Suppressor macrophage treated with lipopolysaccharide for 4 hours (primary cell): ENCODE results near the gene PWP1.
A peak's percentile ranks its signal among the peaks of the same experiment; 100 is the strongest.
"Not testable (repeated sequence)": the region's sequence is repeated elsewhere in the genome, so short reads cannot be mapped to it uniquely, and the experiment has no call there.

Experiments
- DNase-seq: peaks from one replicate; pipeline ENCODE4 v3.0.0-alpha.2; 2020

Gene PWP1

DNA sequence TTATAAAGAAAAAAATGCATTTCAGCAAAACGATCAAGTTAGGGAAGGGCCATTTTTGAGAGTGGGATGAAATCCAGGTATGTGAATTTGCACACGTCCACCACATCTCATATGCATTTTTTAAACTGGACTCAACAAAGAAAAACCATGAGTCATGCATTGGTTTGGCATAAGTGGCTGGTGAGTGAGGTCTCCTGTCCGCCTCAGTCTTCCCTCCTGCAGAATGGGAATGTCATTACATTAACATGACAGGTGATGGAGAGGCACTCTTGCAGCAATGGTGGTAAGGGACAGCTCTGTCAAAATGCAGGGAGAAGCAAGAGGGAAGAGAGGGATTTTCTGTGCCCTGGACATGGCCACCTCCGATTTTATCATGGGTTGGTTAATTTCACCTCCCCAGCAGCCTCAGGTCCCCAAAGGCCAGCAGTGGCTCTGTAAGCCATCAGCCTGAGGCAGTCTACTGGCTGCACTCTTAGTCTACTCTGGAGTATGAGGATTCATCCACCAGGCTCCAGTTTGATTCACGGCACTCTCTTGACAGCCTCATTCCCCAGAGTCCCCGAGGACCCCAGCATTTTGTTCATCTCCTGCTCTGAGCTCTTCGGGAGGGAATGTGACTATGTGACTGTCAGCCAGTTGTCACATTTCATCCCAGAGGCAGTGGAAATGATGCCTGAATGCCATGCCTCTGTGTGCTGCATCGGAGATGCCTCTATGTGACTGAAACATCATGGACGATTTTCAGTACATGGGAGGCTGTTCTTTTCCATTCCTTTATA lies 17.1 kb upstream of the PWP1 start:
- no peak for DNase-seq

GRCh38 chr12:107669946-107670345 lies 15.7 kb upstream of the PWP1 start:
- DNase-seq, result no peak

GRCh38 chr12:107670999-107671643 lies 14.5 kb upstream of the PWP1 start:
- DNase-seq, result peak; percentile 36

DNA sequence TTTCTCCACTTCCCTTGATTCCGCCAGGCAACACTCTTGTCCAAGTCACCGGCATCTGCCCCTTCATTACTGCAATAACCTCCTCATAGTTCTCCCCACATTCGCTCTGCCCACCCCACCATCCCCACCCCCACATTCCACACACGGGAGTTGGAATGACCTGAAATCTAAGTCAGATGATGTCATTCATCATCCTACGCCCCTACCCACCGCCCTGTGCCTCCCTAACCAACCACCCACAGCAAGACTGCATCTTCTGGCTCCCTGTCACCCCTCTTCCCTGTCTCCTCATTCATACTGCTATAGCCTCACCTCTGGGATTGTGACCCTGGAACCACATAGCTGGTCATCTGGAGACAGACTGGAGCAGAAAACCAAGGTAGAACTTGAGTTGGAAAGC lies 7.9 kb upstream of the PWP1 start:
- DNase-seq, result no peak

DNA sequence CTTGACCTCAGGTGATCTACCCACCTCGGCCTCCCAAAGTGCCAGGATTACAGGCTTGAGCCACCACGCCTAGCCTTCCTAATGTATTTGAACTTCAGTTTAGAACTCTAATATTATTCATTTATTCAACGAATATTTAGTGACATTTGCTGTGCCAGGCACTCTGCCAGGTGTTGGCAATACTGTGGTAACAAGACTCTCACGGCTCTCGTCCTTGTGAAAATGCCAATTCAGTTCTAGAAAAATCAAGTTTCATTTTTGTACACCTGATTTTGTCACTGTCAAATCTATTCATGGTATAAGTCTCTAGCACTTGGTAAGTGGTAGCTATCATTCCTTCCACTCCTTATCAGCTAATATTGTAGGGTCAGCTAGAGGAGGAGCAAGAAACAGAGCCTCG lies 6.3 kb upstream of the PWP1 start:
- no peak for DNase-seq

DNA sequence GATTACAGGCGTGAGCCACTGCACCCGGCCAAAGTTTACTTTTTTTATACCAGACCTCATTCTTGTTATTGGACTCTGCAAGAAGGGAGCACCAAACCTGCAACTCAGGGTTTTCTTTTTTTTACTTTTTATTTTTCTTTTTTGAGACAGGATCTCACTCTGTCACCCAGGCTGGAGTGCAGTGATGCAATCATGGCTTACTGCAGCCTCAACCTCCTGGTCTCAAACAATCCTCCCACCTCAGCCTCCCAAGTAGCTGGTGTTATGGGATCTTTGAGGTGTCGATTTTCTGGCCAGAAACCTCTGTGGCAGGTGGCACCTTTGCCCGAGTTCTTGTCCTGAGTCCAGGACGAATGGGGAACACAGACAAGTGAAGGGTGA lies 4.2 kb upstream of the PWP1 start:
- DNase-seq, result no peak

DNA sequence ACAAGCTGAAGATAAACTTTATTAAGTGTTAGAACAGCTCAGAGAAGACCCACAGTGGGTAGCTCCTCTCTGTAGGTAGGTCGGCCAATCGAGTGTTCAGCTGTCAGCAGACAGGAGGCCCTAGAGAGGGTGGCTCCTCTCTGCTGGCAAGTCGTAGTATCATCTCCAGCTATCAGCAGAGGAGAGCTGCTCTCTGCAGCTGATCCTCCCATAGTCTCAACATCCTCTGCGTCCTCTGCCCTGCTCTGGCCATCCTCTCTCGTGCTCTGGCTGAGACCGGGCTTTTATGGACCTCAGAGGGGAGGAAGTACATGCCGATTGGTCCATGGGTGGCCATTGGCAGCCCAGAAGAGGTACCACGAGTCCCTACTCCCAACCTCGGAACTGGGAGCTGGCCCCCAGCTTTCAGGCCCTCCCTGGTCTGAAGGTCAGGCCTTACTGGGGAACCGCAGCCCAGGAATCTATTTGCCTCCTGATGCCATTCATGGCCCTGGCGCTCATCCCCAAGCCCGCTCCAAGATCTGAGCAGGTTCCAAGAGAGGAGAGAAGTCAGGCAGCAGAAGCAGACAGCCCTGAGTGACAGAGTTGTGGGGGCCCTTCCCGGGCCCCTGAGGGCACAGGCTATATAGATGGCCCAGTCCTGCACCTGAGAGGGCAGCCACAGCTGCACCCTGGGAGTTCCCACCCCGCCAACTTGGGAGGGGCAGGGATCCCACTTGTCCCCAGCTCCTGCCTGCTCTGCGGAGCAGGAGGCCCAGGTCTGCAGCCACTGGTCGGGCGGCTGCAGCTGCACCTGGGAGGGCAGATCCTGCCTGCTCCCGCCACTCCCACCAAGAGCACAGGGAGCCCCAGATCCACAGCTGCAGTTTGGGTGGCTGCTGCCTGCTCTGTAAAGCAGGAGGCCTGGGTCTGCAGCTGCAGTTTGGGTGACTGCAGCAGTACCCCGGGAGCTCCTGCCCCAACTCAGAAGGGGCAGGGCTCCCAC lies 3.5 kb upstream of the PWP1 start:
- no peak for DNase-seq

DNA sequence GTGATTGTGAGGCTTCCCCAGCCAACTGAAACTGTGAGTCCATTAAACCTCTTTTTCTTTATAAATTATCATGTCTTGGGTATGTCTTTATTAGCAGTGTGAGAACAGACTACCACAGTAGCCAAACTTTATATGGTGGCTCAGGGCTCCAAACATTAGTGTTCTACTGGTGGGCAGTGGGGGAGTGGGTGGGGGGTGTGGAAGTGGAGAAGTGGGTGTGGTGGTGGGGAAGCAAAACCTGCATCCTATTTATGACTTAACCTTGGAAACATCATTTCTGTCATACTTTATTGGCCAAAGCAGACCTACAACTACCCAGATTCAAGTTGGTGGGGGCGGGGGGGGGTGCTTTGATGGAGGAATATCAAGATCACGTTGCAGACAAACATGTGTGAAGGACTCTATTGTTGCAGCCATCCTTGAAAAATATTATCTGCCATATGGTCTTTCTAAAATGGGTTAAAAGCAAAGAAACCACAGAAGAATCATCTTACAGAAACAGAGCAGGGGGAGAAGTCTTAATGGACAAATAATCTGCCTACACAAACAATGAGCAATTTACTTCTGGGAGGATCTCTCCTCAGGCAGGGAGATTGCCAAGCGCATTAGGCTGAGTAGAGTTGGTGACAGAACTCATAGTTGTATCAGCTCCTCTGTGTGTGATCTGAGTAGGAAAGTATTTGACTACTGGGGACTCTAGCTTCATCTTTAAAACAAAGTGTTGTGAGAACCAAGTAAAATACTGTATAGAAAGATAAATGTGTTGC lies 1.4 kb upstream of the PWP1 start:
- no peak for DNase-seq

- DNase-seq, result peak; percentile 33
Measured at GRCh38 chr12:107684990-107685359, 624 bp upstream of the PWP1 start.

- DNase-seq, result peak; percentile 8
Measured at GRCh38 chr12:107695772-107696171, 10.2 kb downstream of the PWP1 start.

DNA sequence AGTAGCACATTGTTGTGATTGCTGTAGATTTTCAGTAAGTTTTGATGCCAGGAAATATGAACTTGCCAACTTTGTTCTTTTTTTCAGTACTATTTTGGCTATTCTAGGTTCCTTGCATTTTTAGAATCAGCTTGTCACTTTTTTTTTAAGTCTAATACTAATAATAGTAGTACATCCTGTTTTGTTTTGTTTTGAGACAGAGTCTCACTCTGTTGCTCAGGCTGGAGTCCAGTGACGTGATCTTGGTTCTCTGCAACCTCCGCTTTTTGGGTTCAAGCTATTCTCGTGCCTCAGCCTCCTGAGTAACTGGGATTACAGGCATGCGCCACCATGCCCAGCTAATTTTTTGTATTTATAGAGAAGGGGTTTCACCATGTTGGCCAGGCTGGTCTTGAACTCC lies 16.5 kb downstream of the PWP1 start:
- DNase-seq, result no peak

DNA sequence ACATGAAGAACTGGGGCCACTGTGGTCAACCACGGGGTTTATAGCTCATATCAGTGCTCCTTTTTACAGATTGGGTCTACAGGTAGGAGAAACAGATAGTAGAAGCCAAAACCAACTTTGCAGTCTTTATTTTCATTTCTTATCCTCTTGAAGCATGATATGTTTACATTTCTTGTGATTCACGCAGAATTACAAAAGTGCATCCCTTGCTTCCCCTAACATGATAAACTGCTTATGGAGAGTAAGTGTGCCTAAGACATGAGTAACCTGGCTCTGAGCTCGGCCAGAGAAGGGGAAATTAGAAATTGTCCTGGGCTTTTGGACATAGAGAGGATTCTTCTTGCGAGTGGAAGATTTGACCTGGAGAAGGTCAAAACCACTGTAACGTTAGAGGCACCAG lies 18.4 kb downstream of the PWP1 start:
- DNase-seq, result no peak

GRCh38 chr12:107705522-107705921 lies 19.9 kb downstream of the PWP1 start:
- not testable (repeated sequence) for DNase-seq

- no peak for DNase-seq
Measured at GRCh38 chr12:107715780-107716179, 30.2 kb downstream of the PWP1 start.

- no peak for DNase-seq
Measured at GRCh38 chr12:107718606-107719005, 33.0 kb downstream of the PWP1 start.

GRCh38 chr12:107727327-107727726 lies 41.7 kb downstream of the PWP1 start:
- not testable (repeated sequence) for DNase-seq

DNA sequence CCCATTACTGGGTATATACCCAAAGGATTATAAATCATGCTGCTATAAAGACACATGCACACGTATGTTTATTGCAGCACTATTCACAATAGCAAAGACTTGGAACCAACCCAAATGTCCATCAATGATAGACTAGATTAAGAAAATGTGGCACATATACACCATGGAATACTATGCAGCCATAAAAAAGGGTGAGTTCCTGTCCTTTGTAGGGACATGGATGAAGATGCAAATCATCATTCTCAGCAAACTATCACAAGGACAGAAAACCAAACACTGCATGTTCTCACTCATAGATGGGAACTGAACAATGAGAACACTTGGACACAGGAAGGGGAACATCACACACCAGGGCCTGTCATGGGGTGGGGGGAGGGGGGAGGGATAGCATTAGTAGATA lies 42.1 kb downstream of the PWP1 start:
- not testable (repeated sequence) for DNase-seq

- no peak for DNase-seq
Measured at GRCh38 chr12:107730618-107731341, 45.2 kb downstream of the PWP1 start.

GRCh38 chr12:107731366-107731765 lies 45.8 kb downstream of the PWP1 start:
- no peak for DNase-seq

DNA sequence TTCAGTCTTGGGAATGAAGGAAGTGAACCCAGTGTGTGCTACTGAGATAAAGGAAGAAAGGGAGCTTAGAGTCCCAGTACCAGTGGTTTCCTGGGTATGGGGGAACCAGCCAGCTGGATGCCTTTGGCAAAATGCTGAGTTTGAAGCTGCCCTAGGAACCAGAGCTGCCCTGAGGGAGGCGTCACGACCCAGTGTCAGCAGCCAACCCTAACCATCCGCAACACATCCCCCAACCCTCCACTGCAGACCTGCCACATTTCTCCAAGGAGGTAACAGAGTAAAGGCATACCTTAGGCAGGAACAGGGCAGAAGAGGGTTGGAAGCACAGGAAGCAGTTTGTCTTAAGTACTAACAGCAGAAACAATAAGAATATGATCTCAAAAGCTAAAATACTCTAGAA lies 46.8 kb downstream of the PWP1 start:
- no peak for DNase-seq

DNA sequence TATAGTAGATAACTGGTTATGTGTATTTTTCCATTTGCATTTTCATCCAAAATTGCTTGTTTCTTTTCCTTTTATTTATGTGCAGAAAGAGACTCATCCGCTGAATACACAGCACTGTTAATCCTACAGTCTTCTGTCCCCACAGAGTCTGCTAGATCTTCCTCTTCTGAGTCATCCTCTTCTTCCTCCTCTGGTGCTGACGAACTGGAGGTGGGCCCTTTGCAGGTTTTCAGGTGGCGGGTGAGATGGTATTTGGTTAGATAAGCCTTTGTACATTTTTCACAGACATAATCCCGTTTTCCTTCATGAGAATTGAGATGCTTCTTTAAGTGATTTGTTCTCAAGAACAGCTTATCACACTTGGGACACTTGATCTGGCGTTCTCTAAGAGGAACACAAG lies 48.5 kb downstream of the PWP1 start:
- DNase-seq, result no peak

- no peak for DNase-seq
Measured at GRCh38 chr12:107735763-107736162, 50.2 kb downstream of the PWP1 start.
